Neuron (in vitro differentiated cells): ENCODE measurements around the gene RPL10.

Experiments
- H2AFZ ChIP-seq: one replicate; pipeline ENCODE4 v1.6.1; 2013; ENCODE audit warnings: low read depth, mild to moderate bottlenecking, inconsistent platforms, low read length, moderate library complexity
- H3K27me3 ChIP-seq: one replicate; pipeline ENCODE4 v1.6.1; 2013; ENCODE audit warnings: low read length; ENCODE audit not compliant: insufficient read depth
- H3K36me3 ChIP-seq: one replicate; pipeline ENCODE4 v1.6.1; 2013; ENCODE audit warnings: low read length; ENCODE audit not compliant: insufficient read depth
- H3K4me1 ChIP-seq: one replicate; pipeline ENCODE4 v1.6.1; 2013; ENCODE audit warnings: low read length; ENCODE audit not compliant: insufficient read depth
- H3K4me3 ChIP-seq: 2 replicates; pipeline ENCODE4 v1.5.1; 2013; ENCODE audit warnings: mild to moderate bottlenecking, low read length, moderate library complexity
- H3K9me3 ChIP-seq: one replicate; pipeline ENCODE4 v1.6.1; 2013; ENCODE audit warnings: low read length

Gene RPL10

DNA sequence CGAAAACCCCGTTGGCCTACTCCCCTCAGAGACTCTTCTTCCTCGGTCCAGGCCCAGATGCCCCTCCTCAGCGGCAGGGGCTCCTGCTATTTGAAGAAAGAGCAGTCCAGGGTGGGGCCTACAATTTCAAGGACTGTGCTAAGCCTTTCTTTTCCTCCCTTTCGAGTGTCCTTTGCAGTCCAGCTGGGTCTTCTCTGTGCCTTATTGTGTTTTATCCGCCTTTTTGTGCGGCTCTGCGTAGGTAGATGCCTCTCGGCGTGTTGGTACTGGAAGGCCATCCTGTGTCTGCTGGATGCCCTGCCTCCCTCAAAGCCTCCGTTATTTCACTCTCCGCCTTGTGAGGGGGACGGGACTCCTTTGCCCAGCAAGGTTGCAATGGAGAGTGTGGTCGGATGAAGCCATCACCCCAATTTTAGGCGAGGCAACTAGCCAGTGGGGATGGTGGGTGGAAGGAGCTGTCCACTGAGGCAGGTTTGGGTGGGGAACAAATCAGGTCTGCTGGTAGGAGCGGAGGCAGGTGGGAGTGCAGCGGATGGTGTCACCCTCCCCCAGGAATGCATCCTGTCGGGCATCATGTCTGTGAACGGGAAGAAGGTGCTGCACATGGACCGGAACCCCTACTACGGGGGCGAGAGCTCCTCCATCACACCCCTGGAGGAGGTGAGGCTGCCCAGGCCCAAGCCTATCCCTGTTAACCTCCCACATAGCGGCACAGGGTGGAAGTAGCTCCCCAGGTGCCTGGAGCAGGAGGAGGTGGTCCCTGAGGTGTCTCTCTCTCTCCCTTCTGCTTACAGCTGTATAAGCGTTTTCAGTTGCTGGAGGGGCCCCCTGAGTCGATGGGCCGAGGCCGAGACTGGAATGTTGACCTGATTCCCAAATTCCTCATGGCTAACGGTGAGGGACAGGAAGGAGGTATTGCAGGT, 40.1 kb downstream of the RPL10 start:
- peaks cover 43% of the 10 kb centered on the region for H3K36me3 ChIP-seq
- H2AFZ ChIP-seq, result no peak overlapping the region
- no peaks in the 10 kb centered on the region for H3K27me3 ChIP-seq
- peaks cover 16% of the 10 kb centered on the region for H3K4me1 ChIP-seq
- H3K4me3 ChIP-seq, result peak overlapping the region; percentile 55
- H3K9me3 ChIP-seq, result no peaks in the 10 kb centered on the region

DNA sequence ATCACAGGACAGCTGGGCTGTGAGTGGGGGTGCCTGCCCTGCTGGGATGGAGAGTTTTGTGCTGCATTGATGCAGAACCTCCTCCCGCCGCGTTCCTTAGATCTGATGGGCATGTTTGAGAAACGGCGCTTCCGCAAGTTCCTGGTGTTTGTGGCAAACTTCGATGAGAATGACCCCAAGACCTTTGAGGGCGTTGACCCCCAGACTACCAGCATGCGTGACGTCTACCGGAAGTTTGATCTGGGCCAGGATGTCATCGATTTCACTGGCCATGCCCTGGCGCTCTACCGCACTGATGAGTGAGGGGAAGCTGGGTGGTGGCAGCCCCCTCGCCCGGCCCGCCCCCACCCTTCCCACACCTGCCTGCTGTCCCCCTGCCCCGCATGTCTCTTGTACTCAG, 41.7 kb downstream of the RPL10 start:
- Histone ChIP-seq H3K4me1 (peaks cover 25% of the 10 kb centered on the region), H2AFZ (no peak overlapping the region), H3K9me3 (no peaks in the 10 kb centered on the region), H3K27me3 (no peaks in the 10 kb centered on the region), H3K36me3 (peaks cover 34% of the 10 kb centered on the region), H3K4me3 (no peak overlapping the region)

DNA sequence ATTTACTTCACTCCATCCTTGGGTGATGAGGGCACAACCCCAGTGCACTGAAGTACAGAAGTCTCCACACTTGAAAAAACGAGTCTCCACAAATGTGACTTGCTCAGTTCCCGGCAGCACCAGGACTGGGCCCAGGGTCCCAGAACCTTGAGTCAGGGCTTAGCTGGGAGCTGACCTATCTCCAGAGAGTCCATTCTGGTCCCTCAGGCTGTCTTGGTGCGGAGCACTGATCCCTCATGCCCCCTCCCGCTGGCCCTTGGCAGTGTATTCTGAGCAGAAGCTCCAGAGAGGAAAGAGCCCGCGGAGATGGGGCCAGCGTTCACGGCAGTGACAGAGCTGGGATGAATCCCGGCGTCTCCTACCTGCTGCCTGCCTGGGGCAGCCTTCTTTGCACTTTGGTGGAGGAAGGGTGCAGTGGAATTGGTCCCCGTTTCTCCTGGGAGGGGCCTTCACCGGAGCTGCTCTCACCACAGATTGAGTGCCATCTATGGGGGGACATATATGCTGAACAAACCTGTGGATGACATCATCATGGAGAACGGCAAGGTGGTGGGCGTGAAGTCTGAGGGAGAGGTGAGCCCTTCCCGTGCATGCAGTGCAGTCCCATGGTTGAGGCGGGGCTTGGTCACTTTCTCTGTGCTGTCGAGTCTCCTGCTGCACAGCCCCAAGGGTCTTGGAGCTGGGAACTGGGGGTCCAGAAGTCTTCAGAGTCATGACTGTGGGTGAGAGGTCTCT, 42.6 kb downstream of the RPL10 start:
- Histone ChIP-seq H3K9me3 (no peaks in the 10 kb centered on the region), H3K36me3 (peaks cover 26% of the 10 kb centered on the region), H3K27me3 (no peaks in the 10 kb centered on the region), H3K4me3 (no peak overlapping the region), H3K4me1 (peaks cover 27% of the 10 kb centered on the region), H2AFZ (no peak overlapping the region)

DNA sequence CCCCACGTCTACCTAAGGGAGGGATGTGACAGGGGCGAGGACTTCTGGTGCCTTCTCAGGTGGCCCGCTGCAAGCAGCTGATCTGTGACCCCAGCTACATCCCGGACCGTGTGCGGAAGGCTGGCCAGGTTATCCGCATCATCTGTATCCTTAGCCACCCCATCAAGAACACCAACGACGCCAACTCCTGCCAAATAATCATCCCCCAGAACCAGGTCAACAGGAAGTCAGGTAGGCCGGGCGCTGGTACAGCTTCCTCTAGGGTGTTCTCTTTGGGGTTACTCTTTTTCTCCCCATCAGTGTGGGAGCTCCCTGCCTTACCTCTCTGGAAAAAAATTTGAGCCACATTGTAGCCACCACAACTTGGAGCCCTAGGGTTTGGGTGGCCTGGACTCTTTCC, 43.4 kb downstream of the RPL10 start:
- Histone ChIP-seq H3K27me3 (no peaks in the 10 kb centered on the region), H2AFZ (no peak overlapping the region)

DNA sequence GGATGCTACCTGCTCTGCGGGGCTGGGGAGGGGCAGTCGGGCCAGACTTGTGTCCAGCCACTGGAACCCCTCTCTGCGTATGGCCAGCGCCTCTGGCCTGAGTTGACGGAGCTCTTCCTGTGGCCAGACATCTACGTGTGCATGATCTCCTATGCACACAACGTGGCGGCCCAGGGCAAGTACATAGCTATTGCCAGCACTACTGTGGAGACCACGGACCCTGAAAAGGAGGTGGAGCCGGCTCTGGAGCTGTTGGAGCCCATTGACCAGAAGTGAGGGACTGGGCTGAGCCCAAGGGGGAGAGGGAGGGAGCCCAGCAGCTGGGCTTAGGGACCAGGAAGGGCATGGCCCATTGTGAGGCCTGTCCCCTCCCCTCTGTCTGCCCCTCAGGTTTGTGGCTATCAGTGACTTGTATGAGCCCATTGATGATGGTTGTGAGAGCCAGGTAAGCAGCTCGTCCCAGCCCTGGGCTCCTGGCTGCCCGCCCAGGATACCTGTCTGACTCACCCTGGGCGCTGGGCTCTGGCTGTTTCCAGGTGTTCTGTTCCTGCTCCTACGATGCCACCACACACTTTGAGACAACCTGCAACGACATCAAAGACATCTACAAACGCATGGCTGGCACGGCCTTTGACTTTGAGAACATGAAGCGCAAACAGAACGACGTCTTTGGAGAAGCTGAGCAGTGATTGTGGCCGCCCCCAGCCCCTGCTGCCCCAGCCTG, 44.0 kb downstream of the RPL10 start:
- no peak overlapping the region for H2AFZ ChIP-seq
- H3K4me1 ChIP-seq, result peaks cover 27% of the 10 kb centered on the region
- H3K9me3 ChIP-seq, result no peaks in the 10 kb centered on the region
- no peak overlapping the region for H3K4me3 ChIP-seq
- no peaks in the 10 kb centered on the region for H3K27me3 ChIP-seq
- peaks cover 25% of the 10 kb centered on the region for H3K36me3 ChIP-seq

More for the DNA sequence above, 43.4 kb downstream of the RPL10 start:
- H3K9me3 ChIP-seq, result no peaks in the 10 kb centered on the region
- H3K4me1 ChIP-seq, result peaks cover 27% of the 10 kb centered on the region
- H3K4me3 ChIP-seq, result no peak overlapping the region
- peaks cover 25% of the 10 kb centered on the region for H3K36me3 ChIP-seq

DNA sequence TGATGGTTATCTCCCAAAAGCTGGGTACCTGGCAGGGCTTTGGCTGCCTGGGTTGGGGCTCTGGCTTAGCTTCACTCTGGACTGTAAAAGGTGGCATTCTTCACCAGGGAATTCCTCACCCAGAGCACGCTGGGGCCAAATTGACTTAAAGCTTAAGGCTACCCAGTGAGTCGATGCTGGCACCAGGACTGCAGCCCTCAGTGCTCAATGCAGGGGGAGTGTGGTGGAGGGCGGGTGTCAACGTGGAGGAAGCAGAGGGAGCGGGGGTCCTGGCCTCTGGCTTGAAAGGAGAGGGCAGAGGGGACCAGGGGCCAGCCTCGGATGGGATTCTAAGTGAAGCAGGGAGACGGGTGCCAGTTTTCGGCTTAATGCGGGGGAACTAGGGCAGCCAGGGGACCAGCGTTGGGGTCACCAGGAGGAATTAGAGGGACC, 45.3 kb downstream of the RPL10 start:
- H3K36me3 ChIP-seq, result peaks cover 25% of the 10 kb centered on the region
- H3K4me3 ChIP-seq, result peak overlapping the region; percentile 34
- H3K27me3 ChIP-seq, result no peaks in the 10 kb centered on the region
- peaks cover 21% of the 10 kb centered on the region for H3K4me1 ChIP-seq
- no peaks in the 10 kb centered on the region for H3K9me3 ChIP-seq
- H2AFZ ChIP-seq, result no peak overlapping the region

DNA sequence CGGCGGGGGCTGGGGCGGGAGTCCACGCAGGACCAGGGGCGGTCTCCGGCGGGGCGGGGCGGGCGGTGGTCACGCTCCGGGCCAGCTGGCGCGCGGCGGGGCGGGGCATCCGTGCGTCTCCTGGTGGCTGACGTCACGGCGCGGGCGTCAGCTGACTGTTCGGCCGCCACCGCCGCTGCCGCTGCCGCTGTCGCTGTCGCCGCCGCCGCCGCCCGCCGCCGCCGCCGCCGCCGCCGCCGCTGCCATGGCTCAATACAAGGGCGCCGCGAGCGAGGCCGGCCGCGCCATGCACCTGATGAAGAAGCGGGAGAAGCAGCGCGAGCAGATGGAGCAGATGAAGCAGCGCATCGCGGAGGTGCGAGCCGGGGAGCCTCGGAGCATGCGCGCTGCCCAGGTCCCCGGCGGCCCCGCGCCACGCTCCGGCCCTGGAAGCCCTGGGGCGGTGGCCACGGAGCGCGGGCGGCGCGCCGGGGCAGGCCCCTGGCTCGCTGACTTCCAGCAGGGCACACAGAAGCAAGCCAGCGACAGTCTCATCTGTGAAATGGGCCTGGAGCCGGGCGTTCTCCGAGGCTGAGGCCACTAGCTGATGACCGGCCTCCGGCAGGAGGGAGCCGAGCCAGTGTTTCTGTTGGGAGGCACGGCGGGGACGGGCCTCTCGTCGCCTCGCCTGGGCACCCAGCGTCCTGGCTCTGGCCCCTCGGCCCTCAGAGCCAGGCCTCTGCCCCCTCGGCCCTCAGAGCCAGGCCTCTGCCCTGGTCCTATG, 46.0 kb downstream of the RPL10 start, which contains the start of gene FAM50A:
TSS of gene FAM50A (plus strand) at position 150 of the 763 bp plus-strand sequence. CDS start at position 245, 95 bp downstream.
- Histone ChIP-seq H3K4me1 (peaks cover 17% of the 10 kb centered on the region), H3K4me3 (peak within 1 kb of the TSS; percentile 52), H3K9me3 (no peaks in the 10 kb centered on the region), H3K27me3 (no peaks in the 10 kb centered on the region), H2AFZ (no peak within 1 kb of the TSS), H3K36me3 (peaks cover 20% of the 10 kb centered on the region)

DNA sequence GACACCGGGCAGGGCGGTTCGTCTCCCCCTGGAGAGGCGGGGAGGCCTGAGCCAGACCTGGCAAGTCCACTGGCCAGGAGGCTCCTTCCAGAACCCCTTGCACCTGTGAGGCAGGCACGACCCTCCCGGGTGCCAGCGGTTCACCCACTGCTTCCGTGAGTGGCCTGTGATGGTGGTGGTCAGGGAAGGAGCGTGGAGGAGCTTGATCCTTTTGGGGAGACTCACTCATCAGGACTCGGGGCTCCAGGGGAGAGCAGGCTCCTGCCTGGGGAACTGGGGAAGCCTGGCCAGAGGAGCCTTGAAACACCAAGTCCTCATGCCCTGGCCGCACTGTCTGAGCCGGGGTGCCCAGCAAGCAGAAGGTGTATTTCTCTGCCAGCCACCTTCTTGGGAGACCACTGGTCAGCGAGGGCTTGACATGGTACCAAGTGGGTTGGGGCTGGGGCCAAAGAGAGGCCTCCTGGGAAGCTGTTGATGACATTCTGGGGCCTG, 46.6 kb downstream of the RPL10 start:
- Histone ChIP-seq H3K4me3 (peak overlapping the region; percentile 52), H3K36me3 (peaks cover 19% of the 10 kb centered on the region), H3K27me3 (no peaks in the 10 kb centered on the region), H3K4me1 (peaks cover 17% of the 10 kb centered on the region), H2AFZ (no peak overlapping the region), H3K9me3 (no peaks in the 10 kb centered on the region)

DNA sequence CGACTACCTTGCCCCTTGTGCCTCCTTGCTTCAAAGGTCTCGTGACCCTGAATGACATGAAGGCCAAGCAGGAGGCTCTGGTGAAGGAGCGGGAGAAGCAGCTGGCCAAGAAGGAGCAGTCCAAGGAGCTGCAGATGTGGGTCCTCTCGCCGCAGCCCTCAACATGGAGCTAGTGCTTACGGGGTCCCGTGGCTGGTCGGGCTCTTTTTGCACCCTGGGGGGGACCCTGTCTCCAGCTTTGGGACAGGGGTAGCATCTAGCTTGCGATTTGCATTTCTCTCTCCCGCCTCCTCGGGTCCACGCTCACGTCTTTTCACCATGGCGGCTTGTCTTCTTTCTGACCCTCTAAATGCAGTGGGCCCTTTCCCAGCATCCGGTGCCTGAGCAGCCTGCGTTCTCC, 47.6 kb downstream of the RPL10 start:
- H2AFZ ChIP-seq, result no peak overlapping the region
- H3K4me1 ChIP-seq, result peaks cover 17% of the 10 kb centered on the region
- H3K4me3 ChIP-seq, result no peak overlapping the region
- H3K9me3 ChIP-seq, result no peaks in the 10 kb centered on the region
- H3K27me3 ChIP-seq, result no peaks in the 10 kb centered on the region
- peaks cover 13% of the 10 kb centered on the region for H3K36me3 ChIP-seq

DNA sequence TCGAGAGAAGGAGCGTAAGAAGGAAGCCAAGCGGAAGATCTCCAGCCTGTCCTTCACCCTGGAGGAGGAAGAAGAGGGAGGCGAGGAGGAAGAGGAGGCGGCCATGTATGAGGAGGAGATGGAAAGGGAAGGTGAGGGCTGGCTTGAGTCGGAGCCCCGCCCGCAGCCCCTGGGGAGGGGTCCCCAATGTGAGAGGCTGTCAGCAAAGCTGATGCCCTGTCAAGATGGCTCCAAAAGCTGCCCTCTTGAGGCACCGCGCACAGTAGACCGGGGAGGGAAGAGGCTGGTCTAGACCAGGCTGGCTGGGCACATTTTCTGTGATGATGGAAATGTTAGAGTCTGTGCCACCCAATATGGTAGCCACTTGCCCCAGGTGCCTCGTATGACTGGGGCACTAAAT, 48.3 kb downstream of the RPL10 start:
- H3K36me3 ChIP-seq, result peaks cover 10% of the 10 kb centered on the region

DNA sequence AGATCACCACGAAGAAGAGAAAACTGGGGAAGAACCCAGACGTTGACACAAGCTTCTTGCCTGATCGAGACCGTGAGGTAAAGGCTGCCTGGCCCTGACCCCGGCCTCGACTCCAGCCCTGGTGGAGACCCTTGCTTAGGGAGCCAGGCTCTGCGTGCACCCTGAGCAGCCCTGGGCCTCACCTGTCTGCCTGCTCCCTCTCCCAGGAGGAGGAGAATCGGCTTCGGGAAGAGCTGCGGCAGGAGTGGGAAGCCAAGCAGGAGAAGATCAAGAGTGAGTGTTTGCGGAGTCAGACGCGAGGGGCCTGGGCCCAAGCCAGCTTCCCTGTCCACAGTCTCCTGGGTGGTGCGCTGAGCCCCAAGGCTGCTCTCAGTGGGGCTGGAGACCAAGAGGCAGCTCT, 50.3 kb downstream of the RPL10 start:
- peaks cover 9% of the 10 kb centered on the region for H3K4me1 ChIP-seq
- H3K27me3 ChIP-seq, result no peaks in the 10 kb centered on the region
- no peaks in the 10 kb centered on the region for H3K9me3 ChIP-seq
- no peaks in the 10 kb centered on the region for H3K36me3 ChIP-seq
- no peak overlapping the region for H3K4me3 ChIP-seq
- H2AFZ ChIP-seq, result no peak overlapping the region

More for the DNA sequence above, 48.3 kb downstream of the RPL10 start:
- Histone ChIP-seq H3K27me3 (no peaks in the 10 kb centered on the region), H3K9me3 (no peaks in the 10 kb centered on the region), H3K4me1 (peaks cover 17% of the 10 kb centered on the region), H3K4me3 (no peak overlapping the region), H2AFZ (no peak overlapping the region)

DNA sequence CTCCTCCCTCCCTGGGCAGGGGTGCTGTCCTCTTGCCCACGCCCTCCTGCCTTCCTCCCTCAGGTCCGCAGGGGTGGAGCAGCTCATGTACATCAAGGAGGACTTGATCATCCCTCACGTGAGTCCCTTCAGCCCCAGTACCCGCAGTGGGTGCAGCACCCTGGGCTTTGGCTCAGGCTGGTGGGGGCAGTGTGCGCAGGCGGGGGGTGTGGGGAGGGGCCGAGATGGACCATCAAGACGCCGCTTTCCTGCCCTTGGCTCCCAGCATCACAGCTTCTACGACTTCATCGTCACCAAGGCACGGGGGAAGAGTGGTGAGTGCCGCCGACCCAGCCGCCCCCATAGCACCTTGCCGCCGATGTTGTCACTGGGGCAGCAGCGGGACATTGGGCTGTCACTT, 51.4 kb downstream of the RPL10 start:
- Histone ChIP-seq H3K9me3 (no peaks in the 10 kb centered on the region), H3K27me3 (no peaks in the 10 kb centered on the region), H3K36me3 (no peaks in the 10 kb centered on the region), H3K4me3 (no peak overlapping the region), H3K4me1 (peaks cover 4% of the 10 kb centered on the region), H2AFZ (no peak overlapping the region)
